DOHH2 (cell line): ENCODE data around the gene BNC2.

Experiments used
- H3F3A ChIP-seq: fragments of 200-600 bp; sonication (generic), shearing (Covaris generic); 2 replicates; pipeline ENCODE4 v1.6.0; 2016; ENCODE audit warnings: antibody characterized with exemption, mild to moderate bottlenecking; ENCODE audit not compliant: control insufficient read depth, insufficient read depth
- H3K27ac ChIP-seq: fragments of 200-600 bp; sonication (generic); 2 replicates; pipeline ENCODE4 v1.5.1; 2014; ENCODE audit warnings: low read depth, mild to moderate bottlenecking, low read length, moderate library complexity
- H3K27me3 ChIP-seq: fragments of 200-600 bp; sonication (generic); 2 replicates; pipeline ENCODE4 v1.6.1; 2014; ENCODE audit warnings: mild to moderate bottlenecking, low read length, mixed read lengths; ENCODE audit not compliant: control insufficient read depth
- H3K36me3 ChIP-seq: fragments of 200-600 bp; sonication (generic); 2 replicates; pipeline ENCODE4 v1.6.1; 2014; ENCODE audit warnings: mild to moderate bottlenecking, low read length, moderate library complexity, mixed read lengths; ENCODE audit not compliant: control insufficient read depth
- H3K4me1 ChIP-seq: fragments of 200-600 bp; sonication (generic); 2 replicates; pipeline ENCODE4 v1.6.1; 2014; ENCODE audit warnings: mild to moderate bottlenecking, low read length, mixed read lengths; ENCODE audit not compliant: control insufficient read depth
- H3K4me2 ChIP-seq: fragments of 200-600 bp; sonication (generic); 2 replicates; pipeline ENCODE4 v1.6.0; 2014; ENCODE audit warnings: mild to moderate bottlenecking, low read length, moderate library complexity
- H3K4me3 ChIP-seq: fragments of 200-600 bp; sonication (generic); 2 replicates; pipeline ENCODE4 v1.5.1; 2014; ENCODE audit warnings: mild to moderate bottlenecking, low read length, mixed read lengths
- H3K79me2 ChIP-seq: fragments of 200-600 bp; sonication (generic); 2 replicates; pipeline ENCODE4 v1.6.1; 2014; ENCODE audit warnings: mild to moderate bottlenecking, low read length, mixed read lengths; ENCODE audit not compliant: control insufficient read depth
- H3K9me2 ChIP-seq: fragments of 200-600 bp; sonication (generic); replicated peaks from 2 replicates; pipeline ENCODE4 v1.6.1; 2014; ENCODE audit warnings: mild to moderate bottlenecking, low read length, mixed read lengths; ENCODE audit not compliant: control insufficient read depth
- H3K9me3 ChIP-seq: fragments of 200-600 bp; sonication (generic); 2 replicates; pipeline ENCODE4 v1.6.1; 2014; ENCODE audit warnings: antibody characterized with exemption, low read length, mixed read lengths; ENCODE audit not compliant: control insufficient read depth, insufficient read depth
- H4K20me1 ChIP-seq: fragments of 200-600 bp; sonication (generic); 2 replicates; pipeline ENCODE4 v1.6.0; 2014; ENCODE audit warnings: low read depth, mild to moderate bottlenecking, antibody characterized with exemption, low read length, moderate library complexity; ENCODE audit not compliant: control insufficient read depth, insufficient read depth
- EZH2phosphoT487 ChIP-seq: fragments of 200-600 bp; sonication (generic); IDR thresholded peaks from 2 replicates; pipeline ENCODE4 v1.6.1; 2017; ENCODE audit warnings: borderline replicate concordance, mild to moderate bottlenecking, antibody characterized with exemption, low read length, moderate library complexity, mixed read lengths
- TF ChIP-seq, protein P1 (sequence below): fragments of 200-600 bp; sonication (generic); IDR thresholded peaks from one replicate; pipeline ENCODE4 v1.5.1; 2014; ENCODE audit warnings: antibody characterized with exemption, mild to moderate bottlenecking, low read depth, low read length; ENCODE audit not compliant: poor library complexity, severe bottlenecking

BNC2 gene

GRCh38 chr9:16710888-16711287 is 159.6 kb downstream of the BNC2 start:
- Histone ChIP-seq H3K36me3 (no peaks in the 10 kb centered on the region), H3K9me2 (no peaks in the 10 kb centered on the region), H3K27me3 (no peaks in the 10 kb centered on the region), H3K4me3 (no peak overlapping the region), H3K79me2 (no peaks in the 10 kb centered on the region), H3K4me2 (no peak overlapping the region), H3K4me1 (no peaks in the 10 kb centered on the region), H4K20me1 (no peaks in the 10 kb centered on the region), H3K9me3 (no peaks in the 10 kb centered on the region), H3F3A (no peaks in the 10 kb centered on the region), H3K27ac (no peak overlapping the region)
- TF ChIP-seq, protein P1, sequence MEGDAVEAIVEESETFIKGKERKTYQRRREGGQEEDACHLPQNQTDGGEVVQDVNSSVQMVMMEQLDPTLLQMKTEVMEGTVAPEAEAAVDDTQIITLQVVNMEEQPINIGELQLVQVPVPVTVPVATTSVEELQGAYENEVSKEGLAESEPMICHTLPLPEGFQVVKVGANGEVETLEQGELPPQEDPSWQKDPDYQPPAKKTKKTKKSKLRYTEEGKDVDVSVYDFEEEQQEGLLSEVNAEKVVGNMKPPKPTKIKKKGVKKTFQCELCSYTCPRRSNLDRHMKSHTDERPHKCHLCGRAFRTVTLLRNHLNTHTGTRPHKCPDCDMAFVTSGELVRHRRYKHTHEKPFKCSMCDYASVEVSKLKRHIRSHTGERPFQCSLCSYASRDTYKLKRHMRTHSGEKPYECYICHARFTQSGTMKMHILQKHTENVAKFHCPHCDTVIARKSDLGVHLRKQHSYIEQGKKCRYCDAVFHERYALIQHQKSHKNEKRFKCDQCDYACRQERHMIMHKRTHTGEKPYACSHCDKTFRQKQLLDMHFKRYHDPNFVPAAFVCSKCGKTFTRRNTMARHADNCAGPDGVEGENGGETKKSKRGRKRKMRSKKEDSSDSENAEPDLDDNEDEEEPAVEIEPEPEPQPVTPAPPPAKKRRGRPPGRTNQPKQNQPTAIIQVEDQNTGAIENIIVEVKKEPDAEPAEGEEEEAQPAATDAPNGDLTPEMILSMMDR, result no peak
- TF ChIP-seq EZH2phosphoT487, result no peak

DNA sequence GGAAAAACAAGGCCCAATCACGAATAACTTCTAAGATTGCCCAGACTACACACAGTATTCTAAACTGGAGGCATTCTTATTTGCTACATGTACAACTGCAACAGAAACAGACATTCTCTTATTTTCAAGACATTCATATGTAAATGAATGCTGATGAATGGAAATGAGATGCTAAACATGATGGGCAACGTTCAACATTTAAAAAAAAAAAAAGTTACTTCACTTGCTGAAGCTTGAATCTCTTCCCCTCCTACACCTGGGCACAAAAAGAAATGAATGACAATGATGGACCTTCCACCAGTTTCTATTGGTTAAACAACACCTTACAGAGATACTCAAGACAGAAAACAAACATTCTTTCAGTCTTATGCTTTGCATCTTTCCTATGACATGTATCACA is 160.5 kb downstream of the BNC2 start:
- Histone ChIP-seq H3K9me3 (no peaks in the 10 kb centered on the region), H3K4me1 (no peaks in the 10 kb centered on the region), H3K27me3 (no peaks in the 10 kb centered on the region), H3K36me3 (no peaks in the 10 kb centered on the region), H3F3A (no peaks in the 10 kb centered on the region), H3K79me2 (no peaks in the 10 kb centered on the region), H3K4me2 (no peak overlapping the region), H4K20me1 (no peaks in the 10 kb centered on the region), H3K9me2 (no peaks in the 10 kb centered on the region), H3K4me3 (no peak overlapping the region), H3K27ac (no peak overlapping the region)
- TF ChIP-seq, protein P1, result no peak
- TF ChIP-seq EZH2phosphoT487, result no peak

- Histone ChIP-seq H3K4me3 (no peak overlapping the region), H3K9me3 (no peaks in the 10 kb centered on the region), H3K27ac (no peak overlapping the region), H3K4me2 (no peak overlapping the region), H3K9me2 (no peaks in the 10 kb centered on the region), H3K36me3 (no peaks in the 10 kb centered on the region), H3K27me3 (no peaks in the 10 kb centered on the region), H3K79me2 (no peaks in the 10 kb centered on the region), H3F3A (no peaks in the 10 kb centered on the region), H3K4me1 (no peaks in the 10 kb centered on the region), H4K20me1 (no peaks in the 10 kb centered on the region)
- TF ChIP-seq, protein P1, result no peak
- TF ChIP-seq EZH2phosphoT487, result no peak
Observed at GRCh38 chr9:16708656-16709435, 161.6 kb downstream of the BNC2 start.
